Astrocyte of the spinal cord (primary cell): ENCODE data around the gene KCNK3.
A peak's percentile ranks its signal among the peaks of the same experiment; 100 is the strongest.

Experiments
- DNase-seq: peaks from one replicate; pipeline ENCODE4 v3.0.0; 2011; ENCODE audit warnings: low read depth, low spot score
- H3K4me3 ChIP-seq: 2 replicates; pipeline ENCODE4 v1.5.1; 2011; ENCODE audit warnings: low read depth, mild to moderate bottlenecking, low read length, moderate library complexity
- in situ Hi-C: cut with HindIII; loops from 2 replicates; pipeline ENCODE4 v1.10.0; 2017; ENCODE audit warnings: low sequenced_read_pairs
- TF ChIP-seq, protein P1 (sequence below): IDR thresholded peaks from 2 replicates; pipeline ENCODE4 v1.5.1; 2012; ENCODE audit warnings: low read depth, mild to moderate bottlenecking, low read length, inconsistent platforms

The KCNK3 gene

DNA sequence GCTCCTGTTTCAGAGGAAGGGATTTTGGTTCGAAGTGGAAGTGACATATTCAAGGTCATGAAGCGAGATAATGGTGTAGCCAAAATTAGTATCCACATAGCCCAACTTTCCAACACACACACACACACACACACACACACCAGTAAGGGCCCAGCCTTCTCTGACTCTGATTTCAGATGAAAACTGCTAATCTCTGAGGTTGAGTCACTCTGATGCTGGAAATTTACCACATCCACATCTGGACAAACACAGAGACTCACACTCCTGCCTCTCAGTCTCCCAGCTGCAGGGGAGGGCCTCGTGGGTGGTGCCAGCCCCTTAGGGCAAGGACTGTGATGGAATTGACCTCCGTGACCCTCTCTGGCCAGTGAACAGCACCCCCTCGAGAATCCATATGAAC is 42.6 kb downstream of the KCNK3 start:
- no peak overlapping the region for H3K4me3 ChIP-seq
- TF ChIP-seq, protein P1, sequence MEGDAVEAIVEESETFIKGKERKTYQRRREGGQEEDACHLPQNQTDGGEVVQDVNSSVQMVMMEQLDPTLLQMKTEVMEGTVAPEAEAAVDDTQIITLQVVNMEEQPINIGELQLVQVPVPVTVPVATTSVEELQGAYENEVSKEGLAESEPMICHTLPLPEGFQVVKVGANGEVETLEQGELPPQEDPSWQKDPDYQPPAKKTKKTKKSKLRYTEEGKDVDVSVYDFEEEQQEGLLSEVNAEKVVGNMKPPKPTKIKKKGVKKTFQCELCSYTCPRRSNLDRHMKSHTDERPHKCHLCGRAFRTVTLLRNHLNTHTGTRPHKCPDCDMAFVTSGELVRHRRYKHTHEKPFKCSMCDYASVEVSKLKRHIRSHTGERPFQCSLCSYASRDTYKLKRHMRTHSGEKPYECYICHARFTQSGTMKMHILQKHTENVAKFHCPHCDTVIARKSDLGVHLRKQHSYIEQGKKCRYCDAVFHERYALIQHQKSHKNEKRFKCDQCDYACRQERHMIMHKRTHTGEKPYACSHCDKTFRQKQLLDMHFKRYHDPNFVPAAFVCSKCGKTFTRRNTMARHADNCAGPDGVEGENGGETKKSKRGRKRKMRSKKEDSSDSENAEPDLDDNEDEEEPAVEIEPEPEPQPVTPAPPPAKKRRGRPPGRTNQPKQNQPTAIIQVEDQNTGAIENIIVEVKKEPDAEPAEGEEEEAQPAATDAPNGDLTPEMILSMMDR = no peak
- in situ Hi-C loops = no loop called here
- DNase-seq = peak; percentile 79

DNA sequence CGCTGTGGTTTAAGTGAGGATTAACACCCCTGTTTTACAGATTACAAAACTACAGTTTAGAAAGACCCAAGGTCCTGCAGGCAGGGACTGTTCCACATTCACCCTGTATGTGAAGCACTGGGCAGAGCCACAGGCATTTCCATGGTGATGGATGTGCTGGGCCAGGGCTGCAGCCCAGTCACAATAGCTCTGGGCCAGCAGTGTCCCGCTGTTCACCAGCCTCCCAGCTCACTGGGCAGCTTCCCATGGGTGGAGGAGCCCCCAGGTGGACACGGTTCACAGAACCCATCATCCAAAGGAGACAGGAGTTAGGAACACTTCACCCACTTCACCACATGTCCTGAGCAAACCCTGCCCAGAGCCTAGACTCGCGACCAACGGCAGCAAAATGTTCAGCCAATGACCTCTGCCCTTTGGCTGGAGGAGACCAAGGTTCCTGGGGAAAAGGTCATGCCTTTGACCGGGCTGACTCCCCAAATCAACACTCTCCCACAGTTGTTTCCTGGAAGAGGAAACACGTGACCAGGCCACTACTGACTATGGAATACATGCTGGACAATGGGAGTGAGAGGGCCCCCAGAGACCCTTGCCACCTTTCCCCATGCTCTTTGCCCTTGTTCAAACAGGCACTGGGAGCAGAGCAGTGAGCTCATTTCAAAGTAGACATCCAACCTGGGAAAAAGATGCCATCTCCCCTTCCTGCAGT is 43.5 kb downstream of the KCNK3 start:
- TF ChIP-seq, protein P1 = no peak
- in situ Hi-C loops = no loop called here
- DNase-seq = no peak
- no peak overlapping the region for H3K4me3 ChIP-seq

DNA sequence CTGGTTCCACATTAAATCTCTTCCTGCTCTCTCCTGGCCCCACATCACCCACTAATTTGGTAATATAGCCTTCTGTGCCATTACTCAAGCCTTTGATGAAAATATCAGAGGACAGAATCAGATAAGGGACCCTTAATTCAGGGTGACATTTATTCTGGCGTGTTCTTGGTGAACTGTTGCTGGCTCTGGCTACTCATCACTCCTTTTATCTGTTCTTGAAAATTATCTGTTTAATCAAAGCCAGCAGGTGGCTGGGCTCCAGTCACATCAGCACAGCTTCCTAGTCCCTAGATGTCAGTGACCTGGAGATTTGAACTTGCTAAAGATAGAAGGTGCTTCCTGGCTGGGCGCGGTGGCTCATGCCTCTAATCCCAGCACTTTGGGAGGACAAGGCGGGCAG is 44.7 kb downstream of the KCNK3 start:
- H3K4me3 ChIP-seq = no peak overlapping the region
- DNase-seq = no peak
- TF ChIP-seq, protein P1 = no peak
- in situ Hi-C loops = no loop called here

DNA sequence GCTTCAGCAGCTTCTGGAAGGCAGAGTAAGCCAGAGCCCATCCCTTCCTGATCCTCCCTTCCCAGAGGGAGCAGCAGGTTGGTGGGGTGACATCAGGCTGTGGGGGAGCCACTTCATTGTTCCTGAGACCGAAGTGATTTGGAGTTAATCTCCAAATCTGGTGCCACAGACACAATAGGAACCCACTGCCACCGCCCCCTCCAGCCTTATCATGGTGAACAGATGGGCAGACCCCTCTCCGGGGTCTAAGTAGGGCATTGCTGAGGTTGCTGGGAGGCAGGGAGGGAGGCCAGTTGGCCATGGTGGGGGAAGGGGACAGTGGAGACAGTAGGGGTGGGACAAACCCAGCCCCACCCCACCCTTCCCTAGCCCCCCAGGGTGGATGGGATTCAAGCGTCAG is 46.0 kb downstream of the KCNK3 start:
- in situ Hi-C loops = no loop called here
- no peak for DNase-seq
- TF ChIP-seq, protein P1 = no peak
- no peak overlapping the region for H3K4me3 ChIP-seq

DNA sequence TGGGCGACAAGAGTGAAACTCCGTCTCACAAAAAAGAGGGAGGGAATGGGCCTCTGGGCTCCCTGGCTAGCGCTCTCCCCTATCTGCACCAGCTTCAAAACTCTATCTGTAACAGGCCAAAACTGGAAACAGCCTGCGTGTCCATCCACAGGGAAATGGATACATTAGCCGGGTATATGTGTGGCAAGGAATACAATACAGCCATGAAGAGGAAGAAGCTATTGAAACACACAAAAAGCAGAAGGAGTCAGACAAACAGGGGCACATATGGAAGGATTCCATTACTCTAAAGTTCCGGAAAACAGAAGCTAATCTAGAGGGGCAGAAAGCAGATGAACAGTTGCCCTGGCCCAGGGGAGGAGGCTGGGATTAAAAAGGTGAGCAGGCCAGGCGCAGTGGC is 47.0 kb downstream of the KCNK3 start:
- in situ Hi-C loops = no loop called here
- DNase-seq = no peak
- TF ChIP-seq, protein P1 = no peak
- H3K4me3 ChIP-seq = no peak overlapping the region

DNA sequence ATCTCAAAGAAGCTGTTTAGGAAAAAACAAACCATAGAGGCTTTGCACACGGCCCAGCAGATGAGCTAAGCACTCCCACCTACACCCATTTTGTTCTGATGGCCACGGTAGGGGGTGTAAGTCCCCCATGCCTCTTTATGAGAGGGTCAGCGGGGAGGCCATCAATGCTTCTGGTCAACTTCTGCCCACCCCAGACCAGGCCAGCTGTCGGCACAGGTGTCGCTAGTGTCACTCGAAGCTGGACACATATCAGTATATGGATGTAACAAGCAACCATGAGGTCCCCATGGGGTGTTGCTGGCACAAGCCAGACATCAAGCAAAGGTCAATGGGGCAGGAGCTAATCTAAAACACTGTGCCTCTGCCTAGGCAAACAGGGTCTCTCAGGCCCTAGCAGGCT is 47.8 kb downstream of the KCNK3 start:
- no peak overlapping the region for H3K4me3 ChIP-seq
- in situ Hi-C loops = no loop called here
- TF ChIP-seq, protein P1 = no peak
- no peak for DNase-seq
